WTC11 (cell line): Measurements from ENCODE around the gene ACOT4. TPM values are rescaled to one million over a fixed set of nuclear protein-coding genes. Genes with fewer than 3 reads are reported as not detected.

Source experiments
- ATAC-seq: fragments of 200-7000 bp; cut with Tn5 transposase; 2 replicates; pipeline ENCODE4 v1.10.0; 2021; ENCODE audit warnings: mild to moderate bottlenecking, moderate library complexity
- CTCF ChIA-PET: fragments of 300-600 bp; sonication (Branson Sonifier 250); formaldehyde crosslinking; loops from one replicate; lab custom pipeline; 2021; ENCODE audit warnings: antibody characterized with exemption; lab: Charles Lee
- POLR2A ChIA-PET: fragments of 350-600 bp; sonication (Branson Sonifier 250); formaldehyde crosslinking; loops from one replicate; lab custom pipeline; 2021; ENCODE audit warnings: antibody characterized with exemption; lab: Charles Lee
- DNase-seq: peaks from one replicate; pipeline ENCODE4 v3.0.0; 2021; ENCODE audit warnings: low spot score
- H3K27ac Mint-ChIP-seq: 2 replicates; pipeline ENCODE4 v1.8.0; 2021; ENCODE audit warnings: mixed read lengths
- H3K27me3 Mint-ChIP-seq: 2 replicates; pipeline ENCODE4 v1.8.0; 2021; ENCODE audit warnings: low read depth, mild to moderate bottlenecking, moderate library complexity, mixed read lengths
- H3K36me3 Mint-ChIP-seq: 2 replicates; pipeline ENCODE4 v1.8.0; 2021; ENCODE audit warnings: mixed read lengths
- H3K4me1 Mint-ChIP-seq: 2 replicates; pipeline ENCODE4 v1.8.0; 2022; ENCODE audit warnings: mixed read lengths
- H3K4me3 Mint-ChIP-seq: 2 replicates; pipeline ENCODE4 v1.8.0; 2021; ENCODE audit warnings: mild to moderate bottlenecking, moderate library complexity, mixed read lengths
- H3K9me3 Mint-ChIP-seq: 2 replicates; pipeline ENCODE4 v1.8.0; 2021; ENCODE audit warnings: mixed read lengths
- JUN ChIP-seq: sonication (generic); formaldehyde crosslinking; IDR thresholded peaks from 2 replicates; pipeline ENCODE4 v1.8.0; 2023; ENCODE audit warnings: mild to moderate bottlenecking, missing genetic modification reagents
- NR2C2 ChIP-seq: sonication (generic); formaldehyde crosslinking; IDR thresholded peaks from 2 replicates; pipeline ENCODE4 v1.8.0; 2022; ENCODE audit warnings: mild to moderate bottlenecking, missing genetic modification reagents
- NR3C1 ChIP-seq: sonication (generic); formaldehyde crosslinking; conservative IDR thresholded peaks from 2 replicates; pipeline ENCODE4 v1.8.1; 2023; ENCODE audit warnings: low read depth, mild to moderate bottlenecking, missing genetic modification reagents
- RELA ChIP-seq: sonication (generic); formaldehyde crosslinking; IDR thresholded peaks from 2 replicates; pipeline ENCODE4 v1.8.1; 2022; ENCODE audit warnings: missing genetic modification reagents, mild to moderate bottlenecking, borderline replicate concordance
- RORB ChIP-seq: fragments of 250-450 bp; sonication (Bioruptor Pico); IDR thresholded peaks from 2 replicates; pipeline ENCODE4 v1.9.0; 2021; ENCODE audit warnings: mild to moderate bottlenecking
- TCF7 ChIP-seq: sonication (generic); formaldehyde crosslinking; IDR thresholded peaks from 2 replicates; pipeline ENCODE4 v1.8.0; 2022; ENCODE audit warnings: mild to moderate bottlenecking, low read depth, missing genetic modification reagents, moderate library complexity
- TEAD1 ChIP-seq: sonication (generic); formaldehyde crosslinking; IDR thresholded peaks from 2 replicates; pipeline ENCODE4 v1.8.0; 2022; ENCODE audit warnings: mild to moderate bottlenecking, missing genetic modification reagents
- ZNF121 ChIP-seq: sonication (generic); formaldehyde crosslinking; IDR thresholded peaks from 2 replicates; pipeline ENCODE4 v1.8.0; 2023; ENCODE audit warnings: missing genetic modification reagents
- total RNA-seq: library from RNA; stranded (reverse); gene quantifications from 3 replicates; pipeline ENCODE4 v1.2.3, GENCODE V29; 2021
- TF ChIP-seq, protein P1 (sequence below): sonication (generic); formaldehyde crosslinking; IDR thresholded peaks from 2 replicates; pipeline ENCODE4 v1.8.1; 2022; ENCODE audit warnings: mild to moderate bottlenecking, moderate library complexity, missing genetic modification reagents
- TF ChIP-seq, protein P2 (sequence below): sonication (generic); formaldehyde crosslinking; IDR thresholded peaks from 2 replicates; pipeline ENCODE4 v1.8.1; 2023; ENCODE audit warnings: mild to moderate bottlenecking, missing genetic modification reagents
- TF ChIP-seq, protein P3 (sequence below): sonication (generic); formaldehyde crosslinking; IDR thresholded peaks from 2 replicates; pipeline ENCODE4 v1.8.0; 2022; ENCODE audit warnings: mild to moderate bottlenecking, missing genetic modification reagents
- TF ChIP-seq, protein P4 (sequence below): sonication (generic); formaldehyde crosslinking; IDR thresholded peaks from 2 replicates; pipeline ENCODE4 v1.8.0; 2022; ENCODE audit warnings: mild to moderate bottlenecking, missing genetic modification reagents
- TF ChIP-seq, protein P5 (sequence below): fragments of 250-450 bp; sonication (Bioruptor Pico); IDR thresholded peaks from 2 replicates; pipeline ENCODE4 v1.9.0; 2021; ENCODE audit warnings: moderate library complexity, mild to moderate bottlenecking, inconsistent platforms, borderline replicate concordance
- TF ChIP-seq, protein P6 (sequence below): sonication (generic); formaldehyde crosslinking; conservative IDR thresholded peaks from 2 replicates; pipeline ENCODE4 v1.8.1; 2023; ENCODE audit warnings: mild to moderate bottlenecking, low read depth, missing genetic modification reagents, moderate library complexity

Gene ACOT4
- total RNA-seq, 1 experiment from 2014 or later: 1.6 TPM

DNA sequence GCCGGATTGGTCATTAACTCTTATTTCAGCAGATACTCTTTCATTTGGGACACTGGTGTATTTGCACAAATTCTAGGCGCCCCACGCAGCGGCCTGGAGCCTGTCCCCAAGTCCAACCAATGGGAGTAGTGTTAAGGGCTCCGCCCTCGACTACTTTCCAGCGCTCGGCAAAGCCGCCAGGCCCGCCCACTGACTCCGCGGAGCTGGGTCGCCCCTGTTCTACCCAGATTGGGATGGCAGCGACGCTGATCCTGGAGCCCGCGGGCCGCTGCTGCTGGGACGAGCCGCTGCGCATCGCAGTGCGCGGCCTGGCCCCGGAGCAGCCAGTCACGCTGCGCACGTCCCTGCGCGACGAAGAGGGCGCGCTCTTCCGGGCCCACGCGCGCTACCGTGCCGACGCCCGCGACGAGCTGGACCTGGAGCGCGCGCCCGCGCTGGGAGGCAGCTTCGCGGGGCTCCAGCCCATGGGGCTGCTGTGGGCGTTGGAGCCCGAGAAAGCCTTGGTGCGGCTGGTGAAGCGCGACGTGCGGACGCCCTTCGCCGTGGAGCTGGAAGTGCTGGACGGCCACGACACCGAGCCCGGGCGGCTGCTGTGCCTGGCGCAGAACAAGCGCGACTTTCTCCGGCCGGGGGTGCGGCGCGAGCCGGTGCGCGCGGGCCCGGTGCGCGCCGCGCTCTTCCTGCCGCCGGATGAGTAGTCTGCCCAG lies 20.8 kb downstream of the ACOT4 start, which contains the start of gene ACOT6 (continued):
- TF ChIP-seq, protein P1, sequence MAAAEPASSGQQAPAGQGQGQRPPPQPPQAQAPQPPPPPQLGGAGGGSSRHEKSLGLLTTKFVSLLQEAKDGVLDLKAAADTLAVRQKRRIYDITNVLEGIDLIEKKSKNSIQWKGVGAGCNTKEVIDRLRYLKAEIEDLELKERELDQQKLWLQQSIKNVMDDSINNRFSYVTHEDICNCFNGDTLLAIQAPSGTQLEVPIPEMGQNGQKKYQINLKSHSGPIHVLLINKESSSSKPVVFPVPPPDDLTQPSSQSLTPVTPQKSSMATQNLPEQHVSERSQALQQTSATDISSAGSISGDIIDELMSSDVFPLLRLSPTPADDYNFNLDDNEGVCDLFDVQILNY (CRISPR knock-in tag): 0 out of 2 replicates have a peak, but pooled peaks have one; percentile 46
- TF ChIP-seq, protein P2, sequence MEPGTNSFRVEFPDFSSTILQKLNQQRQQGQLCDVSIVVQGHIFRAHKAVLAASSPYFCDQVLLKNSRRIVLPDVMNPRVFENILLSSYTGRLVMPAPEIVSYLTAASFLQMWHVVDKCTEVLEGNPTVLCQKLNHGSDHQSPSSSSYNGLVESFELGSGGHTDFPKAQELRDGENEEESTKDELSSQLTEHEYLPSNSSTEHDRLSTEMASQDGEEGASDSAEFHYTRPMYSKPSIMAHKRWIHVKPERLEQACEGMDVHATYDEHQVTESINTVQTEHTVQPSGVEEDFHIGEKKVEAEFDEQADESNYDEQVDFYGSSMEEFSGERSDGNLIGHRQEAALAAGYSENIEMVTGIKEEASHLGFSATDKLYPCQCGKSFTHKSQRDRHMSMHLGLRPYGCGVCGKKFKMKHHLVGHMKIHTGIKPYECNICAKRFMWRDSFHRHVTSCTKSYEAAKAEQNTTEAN (CRISPR knock-in tag): no peak
- TF ChIP-seq TCF7 (peak; percentile 60; the same call in 1 of the 2 replicates), RORB (CRISPR knock-in tag) (no peak)
- TF ChIP-seq, protein P3, sequence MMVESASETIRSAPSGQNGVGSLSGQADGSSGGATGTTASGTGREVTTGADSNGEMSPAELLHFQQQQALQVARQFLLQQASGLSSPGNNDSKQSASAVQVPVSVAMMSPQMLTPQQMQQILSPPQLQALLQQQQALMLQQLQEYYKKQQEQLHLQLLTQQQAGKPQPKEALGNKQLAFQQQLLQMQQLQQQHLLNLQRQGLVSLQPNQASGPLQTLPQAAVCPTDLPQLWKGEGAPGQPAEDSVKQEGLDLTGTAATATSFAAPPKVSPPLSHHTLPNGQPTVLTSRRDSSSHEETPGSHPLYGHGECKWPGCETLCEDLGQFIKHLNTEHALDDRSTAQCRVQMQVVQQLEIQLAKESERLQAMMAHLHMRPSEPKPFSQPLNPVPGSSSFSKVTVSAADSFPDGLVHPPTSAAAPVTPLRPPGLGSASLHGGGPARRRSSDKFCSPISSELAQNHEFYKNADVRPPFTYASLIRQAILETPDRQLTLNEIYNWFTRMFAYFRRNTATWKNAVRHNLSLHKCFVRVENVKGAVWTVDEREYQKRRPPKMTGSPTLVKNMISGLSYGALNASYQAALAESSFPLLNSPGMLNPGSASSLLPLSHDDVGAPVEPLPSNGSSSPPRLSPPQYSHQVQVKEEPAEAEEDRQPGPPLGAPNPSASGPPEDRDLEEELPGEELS (CRISPR knock-in tag): 0 out of 2 replicates have a peak, but pooled peaks have one; percentile 50

DNA sequence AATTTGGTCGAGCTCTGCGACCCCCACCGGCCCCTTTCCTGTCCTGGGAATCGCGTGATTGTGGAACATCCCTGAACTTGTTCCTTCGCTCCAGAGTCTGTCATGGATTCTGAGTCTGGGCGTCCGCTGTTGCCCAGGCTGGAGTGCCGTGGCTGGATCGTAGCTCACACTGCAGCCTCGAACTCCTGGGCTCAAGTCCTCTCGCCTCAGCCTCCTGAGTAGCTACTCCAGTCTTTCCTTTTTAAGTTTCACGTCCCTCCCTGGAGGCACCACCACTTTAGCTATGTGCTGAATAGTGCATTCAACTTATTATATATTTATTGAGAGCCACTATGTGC lies 21.3 kb downstream of the ACOT4 start:
- Mint-ChIP-seq H3K4me1 (peaks cover 8% of the 10 kb centered on the region), H3K27ac (no peak overlapping the region), H3K9me3 (peaks cover 3% of the 10 kb centered on the region; the same call in 1 of the 2 replicates), H3K36me3 (peaks cover 5% of the 10 kb centered on the region), H3K4me3 (peak overlapping the region; percentile 88), H3K27me3 (peaks cover 47% of the 10 kb centered on the region)
- peak; percentile 9 for ATAC-seq
- CTCF ChIA-PET: interaction anchor here (0.8 to 1.9 kb wide), 8 partner anchors 11 to 116 kb away, joined by 3 to 16 read pairs (median 6); partner anchors contain the start of gene ACOT2
- TF ChIP-seq RELA (CRISPR knock-in tag) (no peak), ZNF121 (CRISPR knock-in tag) (no peak), TEAD1 (CRISPR knock-in tag) (no peak), NR2C2 (CRISPR knock-in tag) (no peak), JUN (CRISPR knock-in tag) (no peak)
- TF ChIP-seq, protein P4, sequence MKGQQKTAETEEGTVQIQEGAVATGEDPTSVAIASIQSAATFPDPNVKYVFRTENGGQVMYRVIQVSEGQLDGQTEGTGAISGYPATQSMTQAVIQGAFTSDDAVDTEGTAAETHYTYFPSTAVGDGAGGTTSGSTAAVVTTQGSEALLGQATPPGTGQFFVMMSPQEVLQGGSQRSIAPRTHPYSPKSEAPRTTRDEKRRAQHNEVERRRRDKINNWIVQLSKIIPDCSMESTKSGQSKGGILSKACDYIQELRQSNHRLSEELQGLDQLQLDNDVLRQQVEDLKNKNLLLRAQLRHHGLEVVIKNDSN (CRISPR knock-in tag): no peak
- TF ChIP-seq, protein P5, sequence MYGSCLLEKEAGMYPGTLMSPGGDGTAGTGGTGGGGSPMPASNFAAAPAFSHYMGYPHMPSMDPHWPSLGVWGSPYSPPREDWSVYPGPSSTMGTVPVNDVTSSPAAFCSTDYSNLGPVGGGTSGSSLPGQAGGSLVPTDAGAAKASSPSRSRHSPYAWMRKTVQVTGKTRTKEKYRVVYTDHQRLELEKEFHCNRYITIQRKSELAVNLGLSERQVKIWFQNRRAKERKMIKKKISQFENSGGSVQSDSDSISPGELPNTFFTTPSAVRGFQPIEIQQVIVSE (CRISPR knock-in tag): no peak
- POLR2A ChIA-PET: interaction anchor here (1.1 to 1.7 kb wide), 5 partner anchors 11 to 477 kb away, joined by 3 to 6 read pairs (median 4); partner anchors contain the start of genes PSEN1 and RIOX1
- DNase-seq: no peak

DNA sequence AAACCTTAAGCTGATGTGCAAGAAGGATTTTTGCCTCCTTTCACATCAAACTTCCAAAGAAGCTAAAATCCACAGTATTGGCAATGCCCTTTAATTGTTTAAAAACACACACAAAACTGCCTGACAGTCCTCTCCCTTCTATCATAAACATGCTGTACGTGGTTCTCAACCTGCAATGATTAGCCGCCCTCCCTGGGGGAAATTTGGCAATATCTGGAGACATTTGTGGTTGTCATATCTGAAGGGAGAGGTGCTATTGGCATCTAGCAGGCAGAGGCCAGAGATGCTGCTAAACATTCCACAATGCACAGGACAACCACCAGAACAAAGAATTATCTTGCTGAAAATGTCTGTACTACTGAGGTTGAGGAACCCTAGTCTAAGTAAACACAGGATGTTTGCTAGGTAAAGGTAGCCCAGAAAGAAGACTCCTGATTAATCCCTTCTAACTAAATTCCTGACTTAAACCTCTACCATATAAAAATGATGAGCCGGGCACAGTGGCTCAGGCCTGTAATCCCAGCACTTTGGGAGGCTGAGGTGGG lies 21.8 kb downstream of the ACOT4 start:
- peaks cover 8% of the 10 kb centered on the region for H3K4me1 Mint-ChIP-seq
- H3K4me3 Mint-ChIP-seq: peak overlapping the region; percentile 88
- no peak overlapping the region for H3K27ac Mint-ChIP-seq
- peaks cover 47% of the 10 kb centered on the region for H3K27me3 Mint-ChIP-seq
- ChIA-PET CTCF (interaction anchor here (0.7 to 1.9 kb wide), 5 partner anchors 11 to 105 kb away, joined by 3 to 16 read pairs (median 5); partner anchors contain the start of gene ACOT2), POLR2A (interaction anchor here (0.7 to 1.7 kb wide), 5 partner anchors 10 to 477 kb away, joined by 3 to 6 read pairs (median 4); partner anchors contain the start of genes PSEN1 and RIOX1)
- no peak for DNase-seq
- H3K36me3 Mint-ChIP-seq: 0 out of 2 replicates have a peak, but pooled peaks cover under 1% of the 10 kb centered on the region
- no peak for ATAC-seq
- TF ChIP-seq NR3C1 (CRISPR knock-in tag): no peak
- TF ChIP-seq, protein P6, sequence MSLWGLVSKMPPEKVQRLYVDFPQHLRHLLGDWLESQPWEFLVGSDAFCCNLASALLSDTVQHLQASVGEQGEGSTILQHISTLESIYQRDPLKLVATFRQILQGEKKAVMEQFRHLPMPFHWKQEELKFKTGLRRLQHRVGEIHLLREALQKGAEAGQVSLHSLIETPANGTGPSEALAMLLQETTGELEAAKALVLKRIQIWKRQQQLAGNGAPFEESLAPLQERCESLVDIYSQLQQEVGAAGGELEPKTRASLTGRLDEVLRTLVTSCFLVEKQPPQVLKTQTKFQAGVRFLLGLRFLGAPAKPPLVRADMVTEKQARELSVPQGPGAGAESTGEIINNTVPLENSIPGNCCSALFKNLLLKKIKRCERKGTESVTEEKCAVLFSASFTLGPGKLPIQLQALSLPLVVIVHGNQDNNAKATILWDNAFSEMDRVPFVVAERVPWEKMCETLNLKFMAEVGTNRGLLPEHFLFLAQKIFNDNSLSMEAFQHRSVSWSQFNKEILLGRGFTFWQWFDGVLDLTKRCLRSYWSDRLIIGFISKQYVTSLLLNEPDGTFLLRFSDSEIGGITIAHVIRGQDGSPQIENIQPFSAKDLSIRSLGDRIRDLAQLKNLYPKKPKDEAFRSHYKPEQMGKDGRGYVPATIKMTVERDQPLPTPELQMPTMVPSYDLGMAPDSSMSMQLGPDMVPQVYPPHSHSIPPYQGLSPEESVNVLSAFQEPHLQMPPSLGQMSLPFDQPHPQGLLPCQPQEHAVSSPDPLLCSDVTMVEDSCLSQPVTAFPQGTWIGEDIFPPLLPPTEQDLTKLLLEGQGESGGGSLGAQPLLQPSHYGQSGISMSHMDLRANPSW (CRISPR knock-in tag): no peak
- TF ChIP-seq, protein P1 (CRISPR knock-in tag): no peak
- H3K9me3 Mint-ChIP-seq: no peaks in the 10 kb centered on the region
